Keratinocyte (primary cell): ENCODE measurements around the gene FXR1.

Experiments
- CTCF ChIP-seq, 3 experiments: IDR thresholded peaks in 1 of 3; conservative IDR thresholded peaks in 1 of 3; optimal IDR thresholded peaks in 1 of 3; 2 replicates in 2 of 3; 3 replicates in 1 of 3; pipeline versions ENCODE3 to v1.5.1; 2011; ENCODE audit warnings: low read length in 3 of 3, mild to moderate bottlenecking in 3 of 3, moderate library complexity in 2 of 3, control low read depth in 1 of 3, inconsistent platforms in 1 of 3; ENCODE audit not compliant: insufficient read depth in 2 of 3; ENCODE audit errors: extremely low read depth in 1 of 3
- EZH2 ChIP-seq: IDR thresholded peaks from one replicate; pipeline ENCODE4 v1.6.1; 2012; ENCODE audit warnings: inconsistent platforms, mild to moderate bottlenecking, low read length, moderate library complexity

GRCh38 chr3:180929376-180929775 lies 16.9 kb downstream of the FXR1 start:
- TF ChIP-seq CTCF (optimal IDR thresholded peaks at IDR 0.05 in 1 of 3, IDR thresholded peaks at IDR 0.05 in 1 of 3, conservative IDR thresholded peaks at IDR 0.05 in 1 of 3; ENCODE audit: extremely low read depth in 1 of 3, insufficient read depth in 2 of 3, low read length in 3 of 3) (no peak), EZH2 (no peak)
